ENCODE measurements around the gene GPR63.

GPR63 gene

GRCh38 chr6:96823743-96824142, 13.5 kb downstream of the GPR63 start:
- H3K4me3 ChIP-seq (ENCODE audit: low read depth, low read length) = no peak overlapping the region
- TF ChIP-seq MYC (IDR thresholded peaks at IDR 0.05; ENCODE audit: low read depth, low read length) (no peak), CTCF (IDR thresholded peaks at IDR 0.05; ENCODE audit: low read depth, low read length) (no peak), POLR2A (IDR thresholded peaks at IDR 0.05; ENCODE audit: extremely low read depth, insufficient read length) (no peak), MAX (IDR thresholded peaks at IDR 0.05; ENCODE audit: low read depth, low read length) (no peak)
- DNase-seq (ENCODE audit: low read depth) = no peak

GRCh38 chr6:96821034-96821433, 16.2 kb downstream of the GPR63 start:
- no peak overlapping the region for H3K4me3 ChIP-seq (ENCODE audit: low read depth, low read length)
- no peak for TF ChIP-seq POLR2A (IDR thresholded peaks at IDR 0.05; ENCODE audit: extremely low read depth, insufficient read length)
- TF ChIP-seq CTCF (IDR thresholded peaks at IDR 0.05; ENCODE audit: low read depth, low read length) = no peak
- TF ChIP-seq MYC (IDR thresholded peaks at IDR 0.05; ENCODE audit: low read depth, low read length) = no peak
- no peak for TF ChIP-seq MAX (IDR thresholded peaks at IDR 0.05; ENCODE audit: low read depth, low read length)
- no peak for DNase-seq (ENCODE audit: low read depth)

DNA sequence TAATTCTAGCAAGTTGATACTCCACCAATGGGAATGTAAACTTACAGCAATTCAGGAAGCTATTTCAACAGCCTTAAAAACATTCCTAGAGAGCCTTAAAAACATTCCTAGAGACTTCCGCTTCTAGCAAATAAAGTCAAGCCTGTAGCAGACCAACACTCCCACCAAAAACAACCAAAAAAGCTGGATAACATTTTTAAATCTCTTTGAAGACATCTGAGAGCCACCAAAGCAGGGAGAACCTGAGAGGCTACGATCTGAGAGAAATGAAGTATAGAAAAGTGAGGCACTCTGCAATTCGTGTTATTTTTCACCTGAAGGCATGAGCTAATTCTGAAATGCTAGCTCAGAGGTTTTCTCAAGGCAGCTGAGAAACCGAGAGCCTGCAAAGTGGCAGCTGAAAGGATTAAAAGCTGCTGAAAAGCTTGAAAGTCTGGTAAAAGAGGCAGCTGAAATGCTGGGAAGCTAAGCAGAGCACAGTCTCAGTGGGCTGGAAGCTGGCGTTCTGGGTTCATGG, 20.9 kb downstream of the GPR63 start:
- H3K4me3 ChIP-seq (ENCODE audit: low read depth, low read length) = no peak overlapping the region
- DNase-seq (ENCODE audit: low read depth) = no peak
- no peak for TF ChIP-seq CTCF (IDR thresholded peaks at IDR 0.05; ENCODE audit: low read depth, low read length)

DNA sequence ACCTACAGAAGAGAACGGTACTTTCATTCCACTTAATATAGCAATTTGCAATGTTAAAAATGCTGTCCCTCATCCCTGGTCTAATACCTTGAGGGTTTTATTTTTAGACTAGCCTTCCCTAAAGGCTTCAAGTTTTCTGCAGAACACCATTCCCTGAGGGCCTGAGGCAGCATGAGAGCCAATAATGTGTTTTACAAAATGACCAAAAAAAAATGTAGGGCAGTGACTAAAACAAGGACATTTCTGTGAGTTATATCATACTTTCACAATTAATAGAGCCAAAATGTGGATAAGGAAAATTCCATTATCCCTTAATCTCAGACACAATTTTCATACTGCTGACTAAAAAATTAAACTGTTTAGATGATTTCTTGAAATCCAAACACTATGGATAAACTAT, 22.7 kb downstream of the GPR63 start:
- no peak for TF ChIP-seq MYC (IDR thresholded peaks at IDR 0.05; ENCODE audit: low read depth, low read length)
- no peak for TF ChIP-seq POLR2A (IDR thresholded peaks at IDR 0.05; ENCODE audit: extremely low read depth, insufficient read length)
- TF ChIP-seq CTCF (IDR thresholded peaks at IDR 0.05; ENCODE audit: low read depth, low read length) = no peak
- no peak for TF ChIP-seq MAX (IDR thresholded peaks at IDR 0.05; ENCODE audit: low read depth, low read length)
- H3K4me3 ChIP-seq (ENCODE audit: low read depth, low read length) = no peak overlapping the region
- DNase-seq (ENCODE audit: low read depth) = no peak

GRCh38 chr6:96812077-96812703, 25.1 kb downstream of the GPR63 start:
- DNase-seq (ENCODE audit: low read depth) = no peak
- no peak overlapping the region for H3K4me3 ChIP-seq (ENCODE audit: low read depth, low read length)
- TF ChIP-seq MYC (IDR thresholded peaks at IDR 0.05; ENCODE audit: low read depth, low read length) (no peak), MAX (IDR thresholded peaks at IDR 0.05; ENCODE audit: low read depth, low read length) (no peak), POLR2A (IDR thresholded peaks at IDR 0.05; ENCODE audit: extremely low read depth, insufficient read length) (no peak), CTCF (IDR thresholded peaks at IDR 0.05; ENCODE audit: low read depth, low read length) (no peak)

- TF ChIP-seq MAX (IDR thresholded peaks at IDR 0.05; ENCODE audit: low read depth, low read length) (no peak), POLR2A (IDR thresholded peaks at IDR 0.05; ENCODE audit: extremely low read depth, insufficient read length) (no peak), CTCF (IDR thresholded peaks at IDR 0.05; ENCODE audit: low read depth, low read length) (no peak), MYC (IDR thresholded peaks at IDR 0.05; ENCODE audit: low read depth, low read length) (no peak)
- no peak overlapping the region for H3K4me3 ChIP-seq (ENCODE audit: low read depth, low read length)
- DNase-seq (ENCODE audit: low read depth) = no peak
Observed at GRCh38 chr6:96811670-96812069, 25.6 kb downstream of the GPR63 start.

Data from NB4 (cell line).